OCI-LY1 (cell line): Measurements from ENCODE around the gene ACY1.

ENCODE experiments used
- EZH2 ChIP-seq: fragments of 200-600 bp; sonication (generic), shearing (Covaris generic); IDR thresholded peaks from 2 replicates; pipeline ENCODE4 v1.8.0; 2017; ENCODE audit warnings: borderline replicate concordance, mixed run types, mild to moderate bottlenecking, antibody characterized with exemption, low read length, moderate library complexity, mixed read lengths
- TF ChIP-seq, protein P1 (sequence below): fragments of 200-600 bp; sonication (generic), shearing (Covaris generic); IDR thresholded peaks from 2 replicates; pipeline ENCODE4 v1.5.1; 2017; ENCODE audit warnings: mild to moderate bottlenecking, antibody characterized with exemption, low read length, moderate library complexity, mixed read lengths

DNA sequence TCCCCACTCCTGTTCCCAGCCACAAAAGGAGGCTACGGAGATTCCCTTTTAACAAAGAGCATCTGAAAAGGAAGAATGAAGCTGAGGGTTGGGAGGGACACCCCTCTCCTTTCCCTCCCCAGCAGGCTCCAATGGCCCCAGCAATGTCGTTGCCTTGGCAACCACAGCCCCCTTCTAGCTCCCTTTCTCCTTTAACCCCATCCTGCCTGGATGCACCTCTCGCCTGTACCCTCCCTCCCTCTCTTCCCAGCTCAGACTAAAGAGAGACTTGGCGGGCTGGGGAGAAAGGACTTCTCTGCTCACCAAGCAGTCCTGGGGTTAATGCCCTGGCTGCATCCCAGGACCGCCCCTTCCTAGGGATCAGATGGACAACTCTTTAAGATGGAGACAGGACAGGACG, 19.4 kb downstream of the ACY1 start:
- TF ChIP-seq, protein P1, sequence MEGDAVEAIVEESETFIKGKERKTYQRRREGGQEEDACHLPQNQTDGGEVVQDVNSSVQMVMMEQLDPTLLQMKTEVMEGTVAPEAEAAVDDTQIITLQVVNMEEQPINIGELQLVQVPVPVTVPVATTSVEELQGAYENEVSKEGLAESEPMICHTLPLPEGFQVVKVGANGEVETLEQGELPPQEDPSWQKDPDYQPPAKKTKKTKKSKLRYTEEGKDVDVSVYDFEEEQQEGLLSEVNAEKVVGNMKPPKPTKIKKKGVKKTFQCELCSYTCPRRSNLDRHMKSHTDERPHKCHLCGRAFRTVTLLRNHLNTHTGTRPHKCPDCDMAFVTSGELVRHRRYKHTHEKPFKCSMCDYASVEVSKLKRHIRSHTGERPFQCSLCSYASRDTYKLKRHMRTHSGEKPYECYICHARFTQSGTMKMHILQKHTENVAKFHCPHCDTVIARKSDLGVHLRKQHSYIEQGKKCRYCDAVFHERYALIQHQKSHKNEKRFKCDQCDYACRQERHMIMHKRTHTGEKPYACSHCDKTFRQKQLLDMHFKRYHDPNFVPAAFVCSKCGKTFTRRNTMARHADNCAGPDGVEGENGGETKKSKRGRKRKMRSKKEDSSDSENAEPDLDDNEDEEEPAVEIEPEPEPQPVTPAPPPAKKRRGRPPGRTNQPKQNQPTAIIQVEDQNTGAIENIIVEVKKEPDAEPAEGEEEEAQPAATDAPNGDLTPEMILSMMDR = no peak
- no peak for TF ChIP-seq EZH2
